OCI-LY1 (cell line): ENCODE results near the gene CDKAL1.

Source experiments
- H2AFZ ChIP-seq: fragments of 200-600 bp; sonication (generic), shearing (Covaris generic); 2 replicates; pipeline ENCODE4 v1.6.0; 2014; ENCODE audit warnings: antibody characterized with exemption, mild to moderate bottlenecking, low read length
- H3F3A ChIP-seq: fragments of 200-600 bp; sonication (generic), shearing (Covaris generic); 2 replicates; pipeline ENCODE4 v1.6.0; 2014; ENCODE audit warnings: mild to moderate bottlenecking, antibody characterized with exemption, low read length, moderate library complexity; ENCODE audit not compliant: insufficient read depth
- H3K27ac ChIP-seq: fragments of 200-600 bp; sonication (generic); 2 replicates; pipeline ENCODE4 v1.5.1; 2014; ENCODE audit warnings: low read length, mixed run types, mild to moderate bottlenecking, low read depth; ENCODE audit not compliant: poor library complexity, severe bottlenecking
- H3K27me3 ChIP-seq: fragments of 200-600 bp; sonication (generic); 2 replicates; pipeline ENCODE4 v1.6.0; 2014; ENCODE audit warnings: antibody characterized with exemption, mild to moderate bottlenecking, low read length, moderate library complexity; ENCODE audit not compliant: insufficient read depth
- H3K36me3 ChIP-seq: fragments of 200-600 bp; sonication (generic); 2 replicates; pipeline ENCODE4 v1.6.1; 2014; ENCODE audit warnings: mild to moderate bottlenecking, antibody characterized with exemption, low read length, moderate library complexity, mixed read lengths; ENCODE audit not compliant: insufficient read depth
- H3K4me1 ChIP-seq: fragments of 200-600 bp; sonication (generic); 2 replicates; pipeline ENCODE4 v1.5.1; 2014; ENCODE audit warnings: mild to moderate bottlenecking, low read length, moderate library complexity; ENCODE audit not compliant: insufficient read depth, severe bottlenecking
- H3K4me2 ChIP-seq: fragments of 200-600 bp; sonication (generic), shearing (Covaris generic); 2 replicates; pipeline ENCODE4 v1.6.1; 2014; ENCODE audit warnings: low read length
- H3K4me3 ChIP-seq: fragments of 200-600 bp; sonication (generic); 2 replicates; pipeline ENCODE4 v1.5.1; 2014; ENCODE audit warnings: low read length, low read depth, mild to moderate bottlenecking, mixed read lengths; ENCODE audit not compliant: poor library complexity, severe bottlenecking
- H3K79me2 ChIP-seq: fragments of 200-600 bp; shearing (Covaris generic); 2 replicates; pipeline ENCODE4 v1.6.1; 2016; ENCODE audit warnings: mixed run types, low read length, mixed read lengths; ENCODE audit not compliant: insufficient read depth
- H3K9ac ChIP-seq: fragments of 200-600 bp; sonication (generic), shearing (Covaris generic); 2 replicates; pipeline ENCODE4 v1.6.1; 2014; ENCODE audit warnings: mild to moderate bottlenecking, low read length, mixed read lengths
- H3K9me2 ChIP-seq: fragments of 200-600 bp; sonication (generic), shearing (Covaris generic); 2 replicates; pipeline ENCODE4 v1.6.1; 2014; ENCODE audit warnings: low read depth, mild to moderate bottlenecking, low read length, mixed read lengths
- H3K9me3 ChIP-seq: fragments of 200-600 bp; shearing (Covaris generic); 2 replicates; pipeline ENCODE4 v1.6.1; 2014; ENCODE audit warnings: low read length, mixed read lengths
- H4K20me1 ChIP-seq: fragments of 200-600 bp; sonication (generic), shearing (Covaris generic); 2 replicates; pipeline ENCODE4 v1.6.0; 2016; ENCODE audit warnings: mild to moderate bottlenecking, low read length; ENCODE audit not compliant: insufficient read depth
- EZH2 ChIP-seq: fragments of 200-600 bp; sonication (generic), shearing (Covaris generic); IDR thresholded peaks from 2 replicates; pipeline ENCODE4 v1.8.0; 2017; ENCODE audit warnings: borderline replicate concordance, mixed run types, mild to moderate bottlenecking, antibody characterized with exemption, low read length, moderate library complexity, mixed read lengths
- TF ChIP-seq, protein P1 (sequence below): fragments of 200-600 bp; sonication (generic), shearing (Covaris generic); IDR thresholded peaks from 2 replicates; pipeline ENCODE4 v1.5.1; 2017; ENCODE audit warnings: mild to moderate bottlenecking, antibody characterized with exemption, low read length, moderate library complexity, mixed read lengths

CDKAL1 gene

DNA sequence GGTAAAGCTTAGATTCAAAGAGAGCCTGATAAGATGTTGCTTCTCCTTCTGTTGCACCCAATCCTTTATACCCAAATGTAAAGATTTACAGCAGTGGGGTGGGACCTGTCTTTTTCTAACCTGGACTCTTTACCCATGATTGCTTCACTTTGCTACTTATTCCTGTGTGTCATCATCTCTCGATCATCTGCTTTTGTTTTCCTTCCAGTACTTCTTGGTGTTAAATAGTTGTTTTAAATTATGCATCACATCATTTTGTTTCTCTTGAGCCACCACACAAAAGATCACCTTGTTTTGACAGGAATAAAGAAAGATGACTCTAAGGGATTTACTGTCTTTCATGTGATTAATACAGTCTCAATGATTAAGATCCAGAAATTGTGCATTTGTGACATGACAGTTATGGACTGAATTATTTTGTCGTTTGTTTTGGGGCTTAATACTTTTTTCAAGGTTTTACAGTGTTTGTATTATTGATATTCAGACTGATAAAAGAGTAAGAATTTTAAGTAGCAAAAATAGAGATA lies 123.1 kb downstream of the CDKAL1 start:
- H3K9me2 ChIP-seq, result no peaks in the 10 kb centered on the region
- H3K36me3 ChIP-seq, result peaks cover 7% of the 10 kb centered on the region
- H3K79me2 ChIP-seq, result no peaks in the 10 kb centered on the region
- H3K27ac ChIP-seq, result no peak overlapping the region
- TF ChIP-seq, protein P1, sequence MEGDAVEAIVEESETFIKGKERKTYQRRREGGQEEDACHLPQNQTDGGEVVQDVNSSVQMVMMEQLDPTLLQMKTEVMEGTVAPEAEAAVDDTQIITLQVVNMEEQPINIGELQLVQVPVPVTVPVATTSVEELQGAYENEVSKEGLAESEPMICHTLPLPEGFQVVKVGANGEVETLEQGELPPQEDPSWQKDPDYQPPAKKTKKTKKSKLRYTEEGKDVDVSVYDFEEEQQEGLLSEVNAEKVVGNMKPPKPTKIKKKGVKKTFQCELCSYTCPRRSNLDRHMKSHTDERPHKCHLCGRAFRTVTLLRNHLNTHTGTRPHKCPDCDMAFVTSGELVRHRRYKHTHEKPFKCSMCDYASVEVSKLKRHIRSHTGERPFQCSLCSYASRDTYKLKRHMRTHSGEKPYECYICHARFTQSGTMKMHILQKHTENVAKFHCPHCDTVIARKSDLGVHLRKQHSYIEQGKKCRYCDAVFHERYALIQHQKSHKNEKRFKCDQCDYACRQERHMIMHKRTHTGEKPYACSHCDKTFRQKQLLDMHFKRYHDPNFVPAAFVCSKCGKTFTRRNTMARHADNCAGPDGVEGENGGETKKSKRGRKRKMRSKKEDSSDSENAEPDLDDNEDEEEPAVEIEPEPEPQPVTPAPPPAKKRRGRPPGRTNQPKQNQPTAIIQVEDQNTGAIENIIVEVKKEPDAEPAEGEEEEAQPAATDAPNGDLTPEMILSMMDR, result no peak
- TF ChIP-seq EZH2, result no peak
- H3K27me3 ChIP-seq, result no peaks in the 10 kb centered on the region
- no peak overlapping the region for H3K4me2 ChIP-seq
- no peaks in the 10 kb centered on the region for H3F3A ChIP-seq
- H3K9me3 ChIP-seq, result no peaks in the 10 kb centered on the region
- no peak overlapping the region for H3K4me3 ChIP-seq
- H4K20me1 ChIP-seq, result no peaks in the 10 kb centered on the region
- no peak overlapping the region for H3K9ac ChIP-seq
- H2AFZ ChIP-seq, result no peak overlapping the region
- no peaks in the 10 kb centered on the region for H3K4me1 ChIP-seq

DNA sequence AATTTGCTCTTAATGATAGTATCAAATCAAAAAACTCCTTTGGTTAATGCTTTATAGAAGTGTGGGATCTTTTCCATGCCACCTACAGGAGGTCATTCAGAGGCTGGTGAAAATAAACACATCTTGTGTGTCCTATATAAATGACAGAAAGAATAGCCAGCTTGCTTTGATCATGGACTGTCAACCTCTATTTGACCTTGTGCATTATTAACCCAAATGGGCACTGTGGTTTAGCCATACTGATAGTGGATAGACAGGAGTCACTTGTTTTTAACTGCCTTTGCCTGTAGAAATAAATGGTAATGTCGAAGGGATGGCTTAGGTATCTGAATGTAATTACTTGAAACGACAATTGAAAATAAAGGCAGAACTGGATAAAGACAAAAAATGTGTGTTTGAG lies 123.8 kb downstream of the CDKAL1 start:
- Histone ChIP-seq H3K27ac (no peak overlapping the region), H3K9me3 (no peaks in the 10 kb centered on the region), H3F3A (no peaks in the 10 kb centered on the region), H3K27me3 (no peaks in the 10 kb centered on the region), H3K9ac (no peak overlapping the region), H3K79me2 (no peaks in the 10 kb centered on the region), H2AFZ (no peak overlapping the region), H4K20me1 (no peaks in the 10 kb centered on the region), H3K4me3 (no peak overlapping the region), H3K4me2 (no peak overlapping the region), H3K36me3 (peaks cover 6% of the 10 kb centered on the region), H3K4me1 (no peaks in the 10 kb centered on the region), H3K9me2 (no peaks in the 10 kb centered on the region)
- no peak for TF ChIP-seq EZH2
- TF ChIP-seq, protein P1, result no peak

DNA sequence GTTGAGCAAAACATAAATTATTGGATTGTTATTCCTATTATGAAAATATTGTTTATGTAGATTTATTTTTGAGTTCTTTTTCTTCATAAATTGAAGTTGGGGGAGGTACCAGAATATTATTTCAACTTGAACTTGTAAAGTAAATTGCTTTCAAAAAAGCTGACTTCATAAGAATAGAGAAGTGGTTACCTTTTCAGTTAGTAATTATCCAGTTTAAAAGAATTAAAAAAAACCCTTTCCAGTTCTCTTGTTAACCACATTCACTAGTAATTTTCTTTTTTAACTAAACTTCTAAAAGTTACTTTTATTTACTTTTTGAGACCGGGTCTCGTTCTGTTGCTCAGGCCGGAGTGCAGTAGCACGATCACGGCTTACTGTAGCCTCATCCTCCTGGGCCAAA lies 124.3 kb downstream of the CDKAL1 start:
- Histone ChIP-seq H3K9ac (no peak overlapping the region), H3K4me1 (no peaks in the 10 kb centered on the region), H3K27me3 (no peaks in the 10 kb centered on the region), H3K4me3 (no peak overlapping the region), H2AFZ (no peak overlapping the region), H3K4me2 (no peak overlapping the region), H3K79me2 (no peaks in the 10 kb centered on the region), H3K36me3 (peaks cover 1% of the 10 kb centered on the region; the same call in 1 of the 2 replicates), H4K20me1 (no peaks in the 10 kb centered on the region), H3K27ac (no peak overlapping the region), H3K9me2 (no peaks in the 10 kb centered on the region), H3F3A (no peaks in the 10 kb centered on the region), H3K9me3 (no peaks in the 10 kb centered on the region)
- TF ChIP-seq, protein P1, result no peak
- TF ChIP-seq EZH2, result no peak
